LNCAP (cell line): ENCODE measurements around the gene STK32B.

Experiments used
- TF ChIP-seq, protein P1 (sequence below): fragments of 450-650 bp; IDR thresholded peaks from 2 replicates; pipeline ENCODE4 v1.5.1; 2017; ENCODE audit warnings: mild to moderate bottlenecking

Gene STK32B

DNA sequence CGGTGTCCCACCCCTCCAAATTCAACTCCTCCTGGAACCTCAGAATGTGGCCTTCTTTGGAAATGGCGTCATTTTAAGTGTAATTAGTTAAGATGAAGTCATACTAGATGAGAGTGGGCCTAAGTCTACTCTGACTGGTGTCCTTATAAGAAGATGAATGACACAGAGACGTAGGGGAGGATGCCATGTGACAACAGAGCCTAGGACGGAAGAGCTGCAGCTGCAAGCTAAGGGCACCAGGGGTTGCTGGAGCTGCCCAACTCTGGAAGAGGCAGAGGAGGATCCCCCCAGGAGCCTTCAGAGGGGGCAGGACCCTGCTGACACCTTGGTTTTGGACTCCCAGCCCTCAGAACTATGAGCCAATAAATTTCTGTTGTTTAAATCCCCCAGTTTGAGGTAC lies 115.1 kb downstream of the STK32B start:
- TF ChIP-seq, protein P1, sequence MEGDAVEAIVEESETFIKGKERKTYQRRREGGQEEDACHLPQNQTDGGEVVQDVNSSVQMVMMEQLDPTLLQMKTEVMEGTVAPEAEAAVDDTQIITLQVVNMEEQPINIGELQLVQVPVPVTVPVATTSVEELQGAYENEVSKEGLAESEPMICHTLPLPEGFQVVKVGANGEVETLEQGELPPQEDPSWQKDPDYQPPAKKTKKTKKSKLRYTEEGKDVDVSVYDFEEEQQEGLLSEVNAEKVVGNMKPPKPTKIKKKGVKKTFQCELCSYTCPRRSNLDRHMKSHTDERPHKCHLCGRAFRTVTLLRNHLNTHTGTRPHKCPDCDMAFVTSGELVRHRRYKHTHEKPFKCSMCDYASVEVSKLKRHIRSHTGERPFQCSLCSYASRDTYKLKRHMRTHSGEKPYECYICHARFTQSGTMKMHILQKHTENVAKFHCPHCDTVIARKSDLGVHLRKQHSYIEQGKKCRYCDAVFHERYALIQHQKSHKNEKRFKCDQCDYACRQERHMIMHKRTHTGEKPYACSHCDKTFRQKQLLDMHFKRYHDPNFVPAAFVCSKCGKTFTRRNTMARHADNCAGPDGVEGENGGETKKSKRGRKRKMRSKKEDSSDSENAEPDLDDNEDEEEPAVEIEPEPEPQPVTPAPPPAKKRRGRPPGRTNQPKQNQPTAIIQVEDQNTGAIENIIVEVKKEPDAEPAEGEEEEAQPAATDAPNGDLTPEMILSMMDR: no peak

DNA sequence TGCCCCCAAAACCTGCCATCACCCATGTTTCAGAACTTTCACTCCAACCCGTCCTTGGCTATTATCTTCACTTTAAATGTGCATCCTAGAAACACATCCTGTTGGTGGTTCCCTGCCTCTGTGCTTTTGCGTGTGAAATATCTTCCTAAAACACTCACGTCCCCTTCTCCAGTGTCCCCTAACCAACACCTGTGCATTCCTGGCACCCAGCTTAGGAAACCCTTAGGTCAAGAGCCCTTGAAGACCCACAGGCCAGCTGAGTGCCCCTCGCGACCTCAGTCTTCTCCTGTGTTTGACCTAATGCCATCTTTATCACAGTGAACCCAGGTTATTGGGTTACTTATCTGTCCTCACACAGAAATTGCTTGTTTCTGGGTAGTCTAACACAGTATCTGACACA lies 117.6 kb downstream of the STK32B start:
- TF ChIP-seq, protein P1: no peak

DNA sequence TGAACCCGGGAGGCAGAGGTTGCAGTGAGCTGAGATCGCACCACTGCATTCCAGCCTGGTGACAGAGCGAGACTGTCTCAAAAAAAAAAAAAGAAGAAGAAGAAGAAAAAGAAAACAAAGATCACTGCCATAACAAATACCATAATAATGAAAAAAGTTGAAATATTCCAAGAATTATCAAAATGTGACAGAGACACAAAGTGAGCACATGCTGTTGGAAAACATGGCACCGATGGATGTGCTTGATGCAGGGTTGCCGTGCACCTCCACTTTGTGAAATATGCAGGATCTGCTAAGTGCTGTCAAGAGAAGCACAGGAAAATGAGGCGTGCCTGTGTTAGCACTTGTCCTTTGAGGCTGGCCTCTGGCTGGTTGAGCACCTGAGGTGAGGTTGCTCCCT lies 133.3 kb downstream of the STK32B start:
- TF ChIP-seq, protein P1: no peak

DNA sequence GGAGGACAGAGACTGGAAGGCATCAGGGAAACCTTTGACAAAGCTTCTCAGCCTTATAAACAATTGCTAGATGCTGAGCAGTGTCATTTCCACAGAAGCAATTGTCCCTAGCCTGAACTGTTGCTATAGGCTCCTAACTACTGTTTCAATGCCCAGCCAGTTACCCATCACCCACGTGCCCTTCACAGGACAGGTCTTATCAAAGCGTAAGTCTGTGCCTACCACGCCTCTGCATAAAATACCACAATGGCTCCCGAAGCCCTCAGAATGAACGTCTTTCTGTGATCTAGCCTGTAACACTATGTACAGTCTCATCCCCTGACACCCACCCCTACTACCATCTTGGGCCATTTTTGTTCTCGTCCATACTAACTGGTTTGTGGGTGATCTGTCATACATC lies 134.3 kb downstream of the STK32B start:
- TF ChIP-seq, protein P1: no peak

DNA sequence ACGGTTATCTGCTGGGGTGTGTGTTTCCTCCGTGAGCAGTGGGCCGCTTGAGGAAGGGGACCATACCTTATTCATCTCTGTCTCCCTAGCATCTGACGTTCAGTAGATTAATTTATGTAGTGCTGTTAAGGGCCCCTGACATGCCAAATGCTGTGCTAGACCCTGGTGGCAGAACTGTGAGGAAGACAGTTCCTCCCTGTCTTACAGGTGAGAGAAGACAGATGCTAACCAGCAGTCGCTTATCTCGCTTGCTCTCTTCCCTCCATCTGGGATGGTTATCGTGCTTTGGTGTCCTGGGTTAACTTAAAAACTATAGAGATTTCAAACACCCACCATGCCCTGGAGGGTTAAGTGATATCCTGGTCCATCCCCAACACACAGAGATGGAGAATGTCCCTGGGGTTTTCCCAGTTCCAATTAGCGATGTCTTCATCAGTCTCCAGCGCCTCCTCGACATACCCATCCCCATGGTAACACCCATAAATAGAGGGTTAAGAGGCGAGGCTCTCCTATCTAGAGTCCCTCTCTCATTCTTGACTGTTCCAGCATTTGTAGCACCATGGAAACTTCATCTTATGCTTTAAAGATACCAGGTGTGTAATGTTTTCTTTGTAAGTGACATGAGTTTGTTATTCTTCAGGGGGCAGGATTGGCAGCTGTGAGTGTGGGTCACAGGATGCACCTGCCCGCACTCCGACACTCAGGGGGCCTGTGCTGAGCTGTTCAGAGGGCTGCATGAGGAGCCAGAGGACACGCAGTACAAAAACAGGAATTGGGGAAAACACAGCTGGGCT lies 135.2 kb downstream of the STK32B start:
- TF ChIP-seq, protein P1: no peak

DNA sequence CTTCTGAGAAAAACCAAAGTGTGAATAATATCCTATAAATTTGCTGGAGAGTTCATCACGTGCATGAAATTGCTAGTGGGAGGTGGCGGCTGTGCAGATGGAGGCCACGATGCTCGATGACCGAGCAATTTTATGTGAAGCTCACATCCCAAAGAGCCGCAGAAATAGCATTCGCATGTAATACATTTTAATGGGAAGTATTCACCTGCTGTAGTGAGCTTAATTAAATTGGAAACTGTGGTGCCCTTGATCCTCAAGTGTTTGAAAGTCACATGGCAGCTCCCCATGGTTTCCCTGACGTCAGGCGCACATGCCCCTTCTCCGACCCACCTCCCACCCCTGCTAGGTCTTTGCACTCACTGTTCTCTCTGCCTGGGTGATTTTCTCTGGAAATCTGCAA lies 136.8 kb downstream of the STK32B start:
- TF ChIP-seq, protein P1: no peak

DNA sequence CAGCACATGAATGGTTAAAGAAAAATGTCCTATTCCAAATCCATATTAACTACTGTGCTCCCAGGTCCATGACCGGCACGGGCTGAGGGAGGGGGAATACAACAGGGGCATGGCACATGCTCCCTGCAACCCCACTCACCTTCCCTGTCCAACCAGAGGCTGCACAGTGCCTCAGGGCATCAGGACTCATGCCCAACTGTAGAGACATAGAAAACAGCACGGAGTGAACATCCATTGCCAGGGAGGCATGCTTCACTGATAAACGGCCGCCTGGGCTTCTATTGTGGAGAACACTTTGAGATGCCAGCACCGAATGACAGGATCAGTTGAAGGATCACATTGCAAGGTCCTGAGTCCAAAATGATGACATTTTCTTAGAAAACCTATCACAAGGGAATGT lies 140.6 kb downstream of the STK32B start:
- TF ChIP-seq, protein P1: no peak

DNA sequence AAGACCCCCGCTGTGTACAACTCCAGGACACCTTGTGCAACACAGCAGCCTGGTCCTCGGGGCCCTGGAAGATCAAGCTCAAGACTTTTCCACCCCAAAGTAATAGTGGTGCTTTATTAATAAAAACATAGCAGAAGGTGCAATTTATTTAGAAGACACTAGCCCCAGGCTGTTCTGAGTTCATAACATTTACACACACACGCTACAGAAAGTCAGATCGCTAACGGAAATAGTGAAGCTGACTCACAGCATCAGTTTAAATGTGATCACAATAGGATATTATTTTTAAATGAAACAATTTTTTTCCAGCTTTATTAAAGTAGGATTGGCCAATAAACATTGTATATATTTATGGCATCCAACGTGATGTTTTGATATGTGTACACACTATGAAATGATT lies 141.0 kb downstream of the STK32B start:
- TF ChIP-seq, protein P1: no peak
